ENCODE results near the gene TGFBR3L.

TGFBR3L gene

DNA sequence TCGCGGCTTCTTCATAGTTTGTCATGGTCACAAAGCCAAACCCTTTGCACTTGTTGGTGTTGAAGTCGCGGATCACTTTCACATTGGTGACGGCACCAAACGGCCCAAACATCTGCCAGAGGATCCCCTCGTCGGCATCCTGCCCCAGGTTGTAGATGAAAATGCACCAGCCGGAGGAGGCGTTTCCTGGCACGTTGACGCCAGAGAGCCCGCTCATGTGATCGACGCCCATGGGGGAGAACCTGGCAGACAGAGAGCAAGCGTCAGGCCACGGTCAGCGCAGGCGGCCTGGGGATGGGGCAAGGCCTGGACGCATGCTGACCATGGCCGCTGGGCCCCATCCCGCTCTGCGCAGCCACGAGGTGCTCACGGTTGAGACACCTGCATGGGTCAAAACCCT is 48.9 kb downstream of the TGFBR3L start:
- Histone ChIP-seq H3K4me1 (ENCODE audit: control insufficient read depth, insufficient read depth, low read length) (no peaks in the 10 kb centered on the region), H3K36me3 (ENCODE audit: control insufficient read depth in 2 of 2, insufficient read depth in 1 of 2, low read length in 2 of 2) (peaks cover 37 to 94% of the 10 kb centered on the region in 2 experiments), H3K9me3 (ENCODE audit: control insufficient read depth, insufficient read depth, low read depth, low read length) (no peaks in the 10 kb centered on the region), H3K4me3 (ENCODE audit: low read depth, low read length) (no peak overlapping the region), H3K27ac (ENCODE audit: extremely low read depth, low read depth, low read length) (no peak overlapping the region)
- TF ChIP-seq, protein P1, sequence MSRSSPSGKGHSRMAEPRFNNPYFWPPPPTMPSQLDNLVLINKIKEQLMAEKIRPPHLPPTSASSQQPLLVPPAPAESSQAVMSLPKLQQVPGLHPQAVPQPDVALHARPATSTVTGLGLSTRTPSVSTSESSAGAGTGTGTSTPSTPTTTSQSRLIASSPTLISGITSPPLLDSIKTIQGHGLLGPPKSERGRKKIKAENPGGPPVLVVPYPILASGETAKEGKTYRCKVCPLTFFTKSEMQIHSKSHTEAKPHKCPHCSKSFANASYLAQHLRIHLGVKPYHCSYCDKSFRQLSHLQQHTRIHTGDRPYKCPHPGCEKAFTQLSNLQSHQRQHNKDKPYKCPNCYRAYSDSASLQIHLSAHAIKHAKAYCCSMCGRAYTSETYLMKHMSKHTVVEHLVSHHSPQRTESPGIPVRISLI (tag by site-specific recombination; IDR thresholded peaks at IDR 0.05), result no peak
- TF ChIP-seq MZF1 (tag by site-specific recombination; IDR thresholded peaks at IDR 0.05; ENCODE audit: borderline replicate concordance), result no peak
- TF ChIP-seq ZNF239 (tag by site-specific recombination; IDR thresholded peaks at IDR 0.05), result no peak
- no peak for TF ChIP-seq SALL2 (tag by site-specific recombination; IDR thresholded peaks at IDR 0.05; ENCODE audit: borderline replicate concordance)
- TF ChIP-seq ZNF600 (tag by site-specific recombination; IDR thresholded peaks at IDR 0.05), result no peak
- no peak for TF ChIP-seq SP2 (tag by site-specific recombination; IDR thresholded peaks at IDR 0.05)
- no peak for TF ChIP-seq ZNF549 (tag by site-specific recombination; IDR thresholded peaks at IDR 0.05)
- no peak for TF ChIP-seq ZNF292 (tag by site-specific recombination; IDR thresholded peaks at IDR 0.05; ENCODE audit: borderline replicate concordance, low read depth)
- TF ChIP-seq ZNF660 (tag by site-specific recombination; IDR thresholded peaks at IDR 0.05), result no peak
- TF ChIP-seq ZNF157 (tag by site-specific recombination; IDR thresholded peaks at IDR 0.05), result no peak
- no peak for TF ChIP-seq GFI1B (tag by site-specific recombination; IDR thresholded peaks at IDR 0.05)
- TF ChIP-seq GLI4 (tag by site-specific recombination; IDR thresholded peaks at IDR 0.05), result no peak
- no peak for TF ChIP-seq ZNF571 (tag by site-specific recombination; IDR thresholded peaks at IDR 0.05)
- no peak for TF ChIP-seq ZNF530 (tag by site-specific recombination; IDR thresholded peaks at IDR 0.05; ENCODE audit: low read depth)
- TF ChIP-seq SETDB1 (IDR thresholded peaks at IDR 0.05; ENCODE audit: insufficient read length, low read length), result no peak
- TF ChIP-seq SCRT2 (tag by site-specific recombination; IDR thresholded peaks at IDR 0.05), result no peak
- TF ChIP-seq ZNF121 (tag by site-specific recombination; IDR thresholded peaks at IDR 0.05), result no peak
- no peak for TF ChIP-seq KLF10 (tag by site-specific recombination; IDR thresholded peaks at IDR 0.05)
- no peak for TF ChIP-seq ZNF514 (tag by site-specific recombination; IDR thresholded peaks at IDR 0.05)
- ChIA-PET CTCF (no interaction called here), POLR2A (no interaction called here)

DNA sequence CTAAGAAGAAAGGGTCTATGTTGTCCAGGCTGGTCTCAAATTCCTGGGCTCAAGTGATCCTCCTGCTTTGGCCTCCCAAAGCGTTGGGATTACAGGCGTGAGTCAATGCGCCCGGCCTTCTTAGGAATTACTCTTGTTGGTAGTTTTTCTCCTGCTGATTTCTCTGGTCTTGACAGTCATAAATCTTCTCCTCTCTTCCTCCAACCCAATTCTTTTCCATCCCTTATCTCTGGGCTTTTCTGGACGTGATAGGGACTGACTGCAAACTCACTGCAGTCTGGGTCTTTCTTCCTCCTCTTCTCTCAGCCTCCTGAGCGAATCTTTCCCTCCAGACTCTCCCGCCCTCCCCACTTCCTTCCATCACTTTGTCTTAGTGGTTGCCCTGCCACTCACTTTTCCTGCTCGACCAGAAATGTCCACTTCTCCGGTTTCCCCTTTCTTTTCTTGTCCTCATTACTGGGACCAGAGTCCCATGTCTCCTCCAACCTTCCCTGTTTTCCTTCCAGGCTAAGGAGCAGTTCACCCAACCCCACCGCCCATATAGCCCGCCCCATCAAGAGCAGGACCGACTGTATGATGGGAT is 50.7 kb downstream of the TGFBR3L start:
- POLR2A ChIA-PET, result no interaction called here
- no peaks in the 10 kb centered on the region for H3K4me1 ChIP-seq (ENCODE audit: control insufficient read depth, insufficient read depth, low read length)
- CTCF ChIA-PET, result interaction anchor here (0.6 to 2.1 kb wide), 3 partner anchors 21 to 112 kb away, joined by 3 to 7 read pairs (median 3); no protein-coding TSS in a partner anchor
- H3K4me3 ChIP-seq (ENCODE audit: low read depth, low read length), result no peak overlapping the region
- H3K36me3 ChIP-seq (ENCODE audit: control insufficient read depth in 2 of 2, insufficient read depth in 1 of 2, low read length in 2 of 2), result peaks cover 48 to 94% of the 10 kb centered on the region in 2 experiments
- no peak overlapping the region for H3K27ac ChIP-seq (ENCODE audit: extremely low read depth, low read depth, low read length)
- no peak for TF ChIP-seq HOXA7 (CRISPR knock-in tag; IDR thresholded peaks at IDR 0.05; ENCODE audit: borderline replicate concordance)
- no peak for TF ChIP-seq ZNF777 (tag by site-specific recombination; IDR thresholded peaks at IDR 0.05; ENCODE audit: borderline replicate concordance)
- no peak for TF ChIP-seq OVOL3 (tag by site-specific recombination; IDR thresholded peaks at IDR 0.05)
- TF ChIP-seq PRDM1 (tag by site-specific recombination; IDR thresholded peaks at IDR 0.05), result peak; percentile 65; the same call in 1 of the 2 replicates
- H3K9me3 ChIP-seq (ENCODE audit: control insufficient read depth, insufficient read depth, low read depth, low read length), result no peaks in the 10 kb centered on the region
